IPS-20b (cell line): ENCODE data around the gene CLSTN3.

Experiments
- H3K27ac ChIP-seq: one replicate; pipeline ENCODE4 v1.5.1; 2013; ENCODE audit warnings: low read length
- H3K27me3 ChIP-seq: 2 replicates; pipeline ENCODE4 v1.6.1; 2013; ENCODE audit warnings: mild to moderate bottlenecking, low read length, inconsistent platforms; ENCODE audit not compliant: insufficient read depth
- H3K36me3 ChIP-seq: 2 replicates; pipeline ENCODE4 v1.6.1; 2013; ENCODE audit warnings: low read depth, mild to moderate bottlenecking, inconsistent platforms, low read length, moderate library complexity; ENCODE audit not compliant: insufficient read depth
- H3K4me1 ChIP-seq: 2 replicates; pipeline ENCODE4 v1.6.1; 2013; ENCODE audit warnings: mild to moderate bottlenecking, control low read depth, inconsistent platforms, low read length, moderate library complexity; ENCODE audit not compliant: insufficient read depth
- H3K4me3 ChIP-seq: 2 replicates; pipeline ENCODE4 v1.5.1; 2013; ENCODE audit warnings: mild to moderate bottlenecking, low read length, inconsistent platforms
- H3K9ac ChIP-seq: 2 replicates; pipeline ENCODE4 v1.6.1; 2013; ENCODE audit warnings: low read depth, mild to moderate bottlenecking, inconsistent platforms, low read length, moderate library complexity
- H3K9me3 ChIP-seq: 2 replicates; pipeline ENCODE4 v1.6.1; 2013; ENCODE audit warnings: mild to moderate bottlenecking, low read depth, low read length, inconsistent platforms; ENCODE audit not compliant: insufficient read depth

CLSTN3 gene

DNA sequence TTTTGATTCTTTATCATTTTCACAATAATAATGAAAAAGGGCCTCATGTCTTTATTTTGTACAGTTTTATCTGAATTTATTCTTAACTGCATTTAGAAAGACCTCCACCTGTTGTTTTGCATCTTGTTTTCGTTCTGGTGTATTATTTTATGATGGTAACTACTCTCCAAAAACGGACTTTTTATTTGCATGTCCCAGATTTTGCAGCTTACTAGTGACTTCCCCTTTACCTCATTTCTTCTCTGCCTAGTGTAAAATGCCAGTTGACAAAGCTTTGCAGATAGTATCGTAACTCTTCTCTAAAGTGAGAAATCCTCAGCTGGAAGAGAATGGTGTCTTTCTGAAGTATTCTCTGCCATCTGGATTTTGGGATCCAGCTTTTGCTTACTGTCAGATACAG, 76.5 kb downstream of the CLSTN3 start:
- Histone ChIP-seq H3K4me1 (no peaks in the 10 kb centered on the region), H3K9me3 (peaks cover 18% of the 10 kb centered on the region), H3K4me3 (no peak overlapping the region), H3K27ac (no peak overlapping the region), H3K27me3 (no peaks in the 10 kb centered on the region), H3K36me3 (peaks cover 100% of the 10 kb centered on the region), H3K9ac (no peak overlapping the region)

DNA sequence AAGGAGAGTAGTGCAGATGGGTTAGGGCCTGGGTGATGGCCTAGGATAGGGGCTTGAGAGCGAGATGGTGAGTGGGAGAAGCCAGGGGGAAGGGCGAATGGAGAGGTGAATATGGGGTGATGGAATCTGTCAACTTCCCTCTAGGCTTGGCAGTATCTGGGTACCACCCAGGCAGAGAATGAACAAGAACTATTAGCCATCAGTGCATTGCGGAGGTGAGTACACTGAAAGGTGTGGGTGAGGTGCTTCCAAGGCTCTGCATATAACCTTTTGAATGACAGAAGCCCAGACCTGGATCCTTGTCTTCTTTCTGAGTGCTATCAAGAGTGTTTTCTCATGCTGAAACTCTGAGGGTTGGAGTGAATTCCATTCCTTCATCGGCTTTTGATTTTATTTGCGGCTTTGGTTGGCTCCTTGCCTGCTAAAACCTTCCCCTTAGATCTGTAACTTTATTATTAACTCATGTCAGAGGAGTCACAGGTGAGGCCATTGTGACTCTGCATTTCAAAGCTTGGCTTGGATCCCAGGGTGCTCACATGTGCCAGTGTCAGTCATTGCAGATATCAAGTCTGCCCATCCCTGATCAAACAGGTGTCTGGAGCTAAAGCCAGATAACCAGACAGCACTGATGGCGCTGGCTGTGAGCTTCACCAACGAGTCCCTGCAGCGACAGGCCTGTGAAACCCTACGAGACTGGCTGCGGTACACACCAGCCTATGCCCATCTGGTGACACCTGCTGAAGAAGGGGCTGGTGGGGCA, 77.9 kb downstream of the CLSTN3 start:
- Histone ChIP-seq H3K9me3 (peaks cover 27% of the 10 kb centered on the region), H3K9ac (no peak overlapping the region), H3K4me3 (no peak overlapping the region), H3K27me3 (no peaks in the 10 kb centered on the region), H3K27ac (no peak overlapping the region), H3K4me1 (no peaks in the 10 kb centered on the region), H3K36me3 (peaks cover 95% of the 10 kb centered on the region)
